Fibroblast of peridontal ligament (primary cell): Measurements from ENCODE around the gene HECA.
A peak's percentile ranks its signal among the peaks of the same experiment; 100 is the strongest.

Experiments used
- DNase-seq: peaks from one replicate; pipeline ENCODE4 v3.0.0-alpha.2; 2010; ENCODE audit errors: extremely low read depth

The HECA gene

GRCh38 chr6:139161169-139161568 is 26.3 kb downstream of the HECA start:
- peak; percentile 63 for DNase-seq

GRCh38 chr6:139161817-139162284 is 27.0 kb downstream of the HECA start:
- no peak for DNase-seq

GRCh38 chr6:139164001-139164400 is 29.1 kb downstream of the HECA start:
- DNase-seq = no peak

GRCh38 chr6:139165324-139165723 is 30.4 kb downstream of the HECA start:
- no peak for DNase-seq

GRCh38 chr6:139166238-139166955 is 31.5 kb downstream of the HECA start:
- DNase-seq = no peak

GRCh38 chr6:139166956-139167313 is 32.1 kb downstream of the HECA start:
- no peak for DNase-seq

- no peak for DNase-seq
These were observed 37.3 kb downstream of the HECA start for GRCh38 chr6:139172151-139172550.

GRCh38 chr6:139172567-139172966 is 37.7 kb downstream of the HECA start:
- DNase-seq = no peak

- no peak for DNase-seq
These were observed 38.3 kb downstream of the HECA start for GRCh38 chr6:139173172-139173571.

GRCh38 chr6:139173822-139174221 is 38.9 kb downstream of the HECA start:
- DNase-seq = no peak

GRCh38 chr6:139174961-139175360 is 40.1 kb downstream of the HECA start:
- DNase-seq = no peak

GRCh38 chr6:139175389-139175948 is 40.6 kb downstream of the HECA start:
- DNase-seq = no peak

GRCh38 chr6:139181236-139181635 is 46.4 kb downstream of the HECA start:
- DNase-seq = no peak

GRCh38 chr6:139184047-139184446 is 49.2 kb downstream of the HECA start:
- DNase-seq = no peak

- DNase-seq = no peak
These were observed 49.6 kb downstream of the HECA start for GRCh38 chr6:139184459-139184858.

- DNase-seq = no peak
These were observed 51.4 kb downstream of the HECA start for GRCh38 chr6:139186242-139186641.

GRCh38 chr6:139186692-139187091 is 51.8 kb downstream of the HECA start:
- no peak for DNase-seq

- DNase-seq = no peak
These were observed 52.6 kb downstream of the HECA start for GRCh38 chr6:139187489-139187888.

GRCh38 chr6:139189665-139190064 is 54.8 kb downstream of the HECA start:
- DNase-seq = no peak

- no peak for DNase-seq
These were observed 59.9 kb downstream of the HECA start for GRCh38 chr6:139194740-139195139.

GRCh38 chr6:139198529-139199288 is 63.8 kb downstream of the HECA start:
- DNase-seq = no peak

GRCh38 chr6:139201378-139201777 is 66.5 kb downstream of the HECA start:
- DNase-seq = no peak

- no peak for DNase-seq
These were observed 70.1 kb downstream of the HECA start for GRCh38 chr6:139204978-139205377.
